Prostate gland (tissue), 2 donors: ENCODE data around the gene KCNH2.

Experiments
- CTCF ChIP-seq, 4 experiments: fragments of 200-600 bp in 2 of 4; fragments of 450-650 bp in 2 of 4; sonication (generic) in 2 of 4; IDR thresholded peaks; 1 replicate in 3 of 4; 2 replicates in 1 of 4; pipeline ENCODE4 v1.5.1; 2016 to 2019; ENCODE audit warnings: antibody characterized with exemption in 4 of 4, mild to moderate bottlenecking in 2 of 4, moderate library complexity in 2 of 4
- POLR2AphosphoS5 ChIP-seq: sonication (generic); formaldehyde crosslinking; IDR thresholded peaks from one replicate; pipeline ENCODE4 v1.6.1; 2017; ENCODE audit warnings: antibody characterized with exemption

DNA sequence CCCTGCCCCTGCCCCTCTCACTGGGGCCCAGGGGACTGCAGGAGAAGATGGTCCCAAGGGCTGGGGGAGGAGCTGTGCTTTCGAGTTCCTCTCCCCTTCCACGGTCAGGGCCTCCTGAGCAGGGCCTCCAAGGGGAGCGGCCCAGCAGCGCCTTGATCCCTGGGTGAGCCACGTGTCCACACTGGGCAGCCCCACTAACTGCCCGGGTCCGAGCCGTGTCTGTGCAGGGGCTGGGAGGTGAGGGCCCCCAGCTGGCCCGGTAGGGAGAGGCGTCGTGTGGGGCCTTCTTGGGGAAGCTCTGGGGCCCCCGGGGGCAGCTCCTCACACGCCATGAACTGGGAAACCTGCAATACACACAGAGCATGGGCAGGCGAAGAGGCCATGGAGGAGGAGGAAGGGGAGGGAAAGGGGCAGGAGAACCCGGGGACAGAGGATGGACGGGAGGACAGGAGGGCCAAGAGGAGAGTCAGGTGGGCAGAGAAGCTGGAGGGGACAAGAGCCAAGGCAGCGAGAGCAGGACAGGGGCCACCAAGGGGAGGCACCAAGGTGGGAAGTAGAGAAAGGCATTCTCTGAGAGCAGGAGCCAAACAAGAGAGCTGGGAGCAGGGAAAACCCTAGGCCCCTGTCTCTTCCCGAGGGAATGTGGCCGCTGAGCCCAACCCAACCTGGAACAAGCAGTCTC is 32.8 kb downstream of the KCNH2 start:
- TF ChIP-seq CTCF (IDR thresholded peaks at IDR 0.05) (no peak), POLR2AphosphoS5 (no peak)
